Neuronal stem cell (in vitro differentiated cells): Measurements from ENCODE around the gene KANSL1.
A peak's percentile ranks its signal among the peaks of the same experiment; 100 is the strongest.
"Not testable (repeated sequence)": the region's sequence is repeated elsewhere in the genome, so short reads cannot be mapped to it uniquely, and the experiment has no call there.

Experiments
- DNase-seq: peaks from one replicate; pipeline ENCODE4 v3.0.0-alpha.2; 2013; ENCODE audit warnings: low spot score
- H2AFZ ChIP-seq: one replicate; pipeline ENCODE4 v1.6.1; 2013; ENCODE audit warnings: mild to moderate bottlenecking, low read length, inconsistent platforms
- H2AK5ac ChIP-seq: 2 replicates; pipeline ENCODE4 v1.6.1; 2013; ENCODE audit warnings: low read depth, mild to moderate bottlenecking, inconsistent platforms, low read length, moderate library complexity, mixed read lengths
- H2BK120ac ChIP-seq: 2 replicates; pipeline ENCODE4 v1.6.1; 2013; ENCODE audit warnings: low read depth, mild to moderate bottlenecking, inconsistent platforms, low read length, moderate library complexity, mixed read lengths
- H2BK12ac ChIP-seq: one replicate; pipeline ENCODE4 v1.6.1; 2013; ENCODE audit warnings: low read length, inconsistent platforms
- H2BK15ac ChIP-seq: 2 replicates; pipeline ENCODE4 v1.6.1; 2013; ENCODE audit warnings: mild to moderate bottlenecking, low read length, inconsistent platforms, mixed read lengths
- H2BK5ac ChIP-seq: one replicate; pipeline ENCODE4 v1.6.1; 2013; ENCODE audit warnings: inconsistent platforms, mild to moderate bottlenecking, low read length, moderate library complexity
- H3K14ac ChIP-seq: one replicate; pipeline ENCODE4 v1.6.1; 2013; ENCODE audit warnings: low read length, inconsistent platforms
- H3K18ac ChIP-seq: 2 replicates; pipeline ENCODE4 v1.6.1; 2013; ENCODE audit warnings: low read length, inconsistent platforms
- H3K23ac ChIP-seq: 2 replicates; pipeline ENCODE4 v1.6.1; 2013; ENCODE audit warnings: low read depth, mild to moderate bottlenecking, mixed read lengths, low read length, inconsistent platforms; ENCODE audit not compliant: poor library complexity
- H3K27ac ChIP-seq: replicated peaks from 3 replicates; pipeline ENCODE4 v1.5.1; 2013; ENCODE audit warnings: low read length, inconsistent platforms
- H3K27me3 ChIP-seq, 3 experiments: 2 replicates each; pipeline ENCODE4 v1.6.1; 2013; ENCODE audit warnings: low read length in 3 of 3, mild to moderate bottlenecking in 2 of 3, inconsistent platforms in 1 of 3, low read depth in 1 of 3, mixed read lengths in 1 of 3, moderate library complexity in 1 of 3; ENCODE audit not compliant: control insufficient read depth in 3 of 3, insufficient read depth in 3 of 3
- H3K36me3 ChIP-seq, 2 donors: replicated peaks in 1 of 2; 2 replicates each; pipeline ENCODE4 v1.6.1; 2013; ENCODE audit warnings: low read length in 2 of 2; ENCODE audit not compliant: control insufficient read depth in 2 of 2, insufficient read depth in 2 of 2
- H3K4ac ChIP-seq: 2 replicates; pipeline ENCODE4 v1.6.1; 2013; ENCODE audit warnings: inconsistent platforms, mild to moderate bottlenecking, low read length, moderate library complexity
- H3K4me1 ChIP-seq, 2 donors: 1 replicate in 1 of 2; 2 replicates in 1 of 2; pipeline ENCODE4 v1.6.1; 2013; ENCODE audit warnings: low read length in 2 of 2, low read depth in 1 of 2; ENCODE audit not compliant: control insufficient read depth in 2 of 2, insufficient read depth in 1 of 2
- H3K4me2 ChIP-seq: one replicate; pipeline ENCODE4 v1.6.1; 2013; ENCODE audit warnings: mild to moderate bottlenecking, low read length, inconsistent platforms; ENCODE audit not compliant: insufficient read depth, poor library complexity, severe bottlenecking
- H3K4me3 ChIP-seq, 2 donors: 2 replicates each; pipeline ENCODE4 v1.5.1; 2013; ENCODE audit warnings: low read length in 2 of 2, mild to moderate bottlenecking in 2 of 2, inconsistent platforms in 1 of 2, moderate library complexity in 1 of 2
- H3K79me1 ChIP-seq: one replicate; pipeline ENCODE4 v1.6.1; 2013; ENCODE audit warnings: low read depth, mild to moderate bottlenecking, inconsistent platforms, low read length, moderate library complexity
- H3K9ac ChIP-seq: one replicate; pipeline ENCODE4 v1.6.1; 2013; ENCODE audit warnings: mild to moderate bottlenecking, low read depth, low read length, inconsistent platforms; ENCODE audit not compliant: poor library complexity
- H3K9me3 ChIP-seq, 2 donors: replicated peaks in 1 of 2; 2 replicates each; pipeline versions ENCODE3 to v1.6.1; 2013; ENCODE audit warnings: low read length in 2 of 2, mild to moderate bottlenecking in 2 of 2, inconsistent platforms in 1 of 2, low read depth in 1 of 2, mixed read lengths in 1 of 2, moderate library complexity in 1 of 2; ENCODE audit not compliant: control insufficient read depth in 2 of 2, insufficient read depth in 1 of 2
- H4K8ac ChIP-seq: one replicate; pipeline ENCODE4 v1.6.1; 2013; ENCODE audit warnings: low read depth, mild to moderate bottlenecking, inconsistent platforms, low read length, moderate library complexity
- H4K91ac ChIP-seq: one replicate; pipeline ENCODE4 v1.6.1; 2013; ENCODE audit warnings: low read length, low read depth, mild to moderate bottlenecking, inconsistent platforms; ENCODE audit not compliant: poor library complexity
- WGBS, 2 donors: extraction: QIAGEN DNeasy Blood & Tissue Kit; methylation state at CpG; one replicate each; pipeline ENCODE4 v1.1.7; 2013; ENCODE audit warnings: missing lambda C conversion rate in 2 of 2, mixed read lengths in 1 of 2; ENCODE audit not compliant: insufficient read length in 2 of 2, insufficient replicate concordance in 1 of 2; ENCODE audit errors: extremely low coverage in 2 of 2; 5-methylcytosine and 5-hydroxymethylcytosine counted together

KANSL1 gene

GRCh38 chr17:46006082-46006481 is 187.1 kb downstream of the KANSL1 start:
- H3K4ac ChIP-seq, H2BK120ac ChIP-seq, H3K18ac ChIP-seq, H2BK5ac ChIP-seq, H2AK5ac ChIP-seq, H2BK12ac ChIP-seq, H3K27me3 ChIP-seq, H2BK15ac ChIP-seq, H3K4me2 ChIP-seq, H3K9ac ChIP-seq, DNase-seq, H3K4me3 ChIP-seq, H3K79me1 ChIP-seq, H3K9me3 ChIP-seq, H3K14ac ChIP-seq, H2AFZ ChIP-seq, H3K23ac ChIP-seq, H3K4me1 ChIP-seq, H4K8ac ChIP-seq, H3K36me3 ChIP-seq, H4K91ac ChIP-seq, H3K27ac ChIP-seq: not testable (repeated sequence)
- WGBS, 2 donors, result no CpG with 5 or more reads among the region's 1 CpG

- H2BK12ac ChIP-seq, result no peak overlapping the region
- no peaks in the 10 kb centered on the region for H3K9me3 ChIP-seq
- no peak overlapping the region for H2BK5ac ChIP-seq
- H3K4me3 ChIP-seq, result no peak overlapping the region
- H4K91ac ChIP-seq, result no peak overlapping the region
- DNase-seq, result no peak
- H3K4me1 ChIP-seq, result no peaks in the 10 kb centered on the region
- H3K23ac ChIP-seq, result no peak overlapping the region
- H3K18ac ChIP-seq, result peak overlapping the region; percentile 34
- H3K27me3 ChIP-seq, result peaks cover 0 to 5% (median 0%) of the 10 kb centered on the region in 3 experiments
- no peak overlapping the region for H2BK15ac ChIP-seq
- no CpG with 5 or more reads among the region's 6 CpGs for WGBS, 2 donors
- no peak overlapping the region for H4K8ac ChIP-seq
- H3K4me2 ChIP-seq, result no peak overlapping the region
- no peak overlapping the region for H3K27ac ChIP-seq
- no peak overlapping the region for H3K4ac ChIP-seq
- no peak overlapping the region for H2BK120ac ChIP-seq
- no peak overlapping the region for H3K14ac ChIP-seq
- peaks cover 1% of the 10 kb centered on the region for H3K79me1 ChIP-seq
- no peaks in the 10 kb centered on the region for H3K36me3 ChIP-seq
- H2AFZ ChIP-seq, result peak overlapping the region; percentile 52
- H3K9ac ChIP-seq, result no peak overlapping the region
- no peak overlapping the region for H2AK5ac ChIP-seq
Observed at GRCh38 chr17:46003907-46004748, 189.1 kb downstream of the KANSL1 start.

- H3K18ac ChIP-seq, result no peak overlapping the region
- H3K14ac ChIP-seq, result no peak overlapping the region
- no peak overlapping the region for H4K91ac ChIP-seq
- no peak overlapping the region for H2BK5ac ChIP-seq
- no peak overlapping the region for H2BK120ac ChIP-seq
- H3K4me3 ChIP-seq, result no peak overlapping the region
- peaks cover 0 to 5% (median 0%) of the 10 kb centered on the region in 3 experiments for H3K27me3 ChIP-seq
- no peak overlapping the region for H2BK15ac ChIP-seq
- no peak overlapping the region for H2BK12ac ChIP-seq
- no CpG with 5 or more reads among the region's 7 CpGs for WGBS, 2 donors
- H2AFZ ChIP-seq, result no peak overlapping the region
- H3K9ac ChIP-seq, result no peak overlapping the region
- no peaks in the 10 kb centered on the region for H3K9me3 ChIP-seq
- DNase-seq, result no peak
- no peak overlapping the region for H3K4me2 ChIP-seq
- H3K4me1 ChIP-seq, result no peaks in the 10 kb centered on the region
- no peak overlapping the region for H3K4ac ChIP-seq
- H3K79me1 ChIP-seq, result peaks cover 1% of the 10 kb centered on the region
- no peak overlapping the region for H3K23ac ChIP-seq
- H2AK5ac ChIP-seq, result peak overlapping the region; percentile 35
- H4K8ac ChIP-seq, result no peak overlapping the region
- H3K36me3 ChIP-seq, result no peaks in the 10 kb centered on the region
- no peak overlapping the region for H3K27ac ChIP-seq
Observed at GRCh38 chr17:46002973-46003316, 190.3 kb downstream of the KANSL1 start.

GRCh38 chr17:46002311-46002972 is 190.8 kb downstream of the KANSL1 start:
- Histone ChIP-seq H4K8ac (peak overlapping the region; percentile 65), H3K9ac (no peak overlapping the region), H2BK5ac (no peak overlapping the region), H3K36me3 (no peaks in the 10 kb centered on the region), H2AK5ac (peak overlapping the region; percentile 99), H3K27ac (no peak overlapping the region), H3K14ac (no peak overlapping the region), H2BK12ac (peak overlapping the region; percentile 98), H3K79me1 (peaks cover 1% of the 10 kb centered on the region), H2AFZ (peak overlapping the region; percentile 1), H2BK15ac (peak overlapping the region; percentile 89), H3K27me3 (peaks cover 0 to 5% (median 0%) of the 10 kb centered on the region in 3 experiments), H3K4me1 (no peaks in the 10 kb centered on the region), H3K4ac (peak overlapping the region; percentile 53), H3K23ac (no peak overlapping the region), H4K91ac (no peak overlapping the region), H2BK120ac (no peak overlapping the region), H3K4me2 (no peak overlapping the region), H3K18ac (peak overlapping the region; percentile 64), H3K9me3 (no peaks in the 10 kb centered on the region), H3K4me3 (no peak overlapping the region)
- no CpG with 5 or more reads among the region's 8 CpGs for WGBS, 2 donors
- peak; percentile 73 for DNase-seq
